ENCODE data around the gene OTUD7B. TPM values are rescaled to one million over a fixed set of nuclear protein-coding genes. Genes with fewer than 3 reads are reported as not detected.
A peak's percentile ranks its signal among the peaks of the same experiment; 100 is the strongest.
"Not testable (repeated sequence)": the region's sequence is repeated elsewhere in the genome, so short reads cannot be mapped to it uniquely, and the experiment has no call there.

The OTUD7B gene
- total and polyA plus RNA-seq, 9 of the 15 experiments (the other 6 are each of a cell fraction or from before 2014, with no cell fraction given), result 0.96 to 18.8 (median 7.4) TPM

GRCh38 chr1:149962039-149962647 lies 48.4 kb downstream of the OTUD7B start (continued):
- TF ChIP-seq CEBPG (CRISPR knock-in tag; IDR thresholded peaks at IDR 0.05), result no peak
- peak; percentile 18 to 41; a peak in 1 of 4 replicates for TF ChIP-seq CEBPG (tag; conservative IDR thresholded peaks at IDR 0.05 in 1 of 2, IDR thresholded peaks at IDR 0.05 in 1 of 2)
- no peak for TF ChIP-seq HLTF (IDR thresholded peaks at IDR 0.05)
- TF ChIP-seq JUNB (CRISPR knock-in tag; conservative IDR thresholded peaks at IDR 0.05), result no peak
- TF ChIP-seq ETV5 (CRISPR knock-in tag; IDR thresholded peaks at IDR 0.05; ENCODE audit: low read depth), result peak; percentile 38; the same call in 1 of the 2 replicates
- TF ChIP-seq TSC22D4 (tag; IDR thresholded peaks at IDR 0.05), result no peak
- TF ChIP-seq HMBOX1 (IDR thresholded peaks at IDR 0.05), result 0 out of 2 replicates have a peak, but pooled peaks have one; percentile 20
- no peak for TF ChIP-seq NCOA2 (IDR thresholded peaks at IDR 0.05; ENCODE audit: partially characterized antibody in 2 of 2)

- 96% methylated on average over 11 of the region's 14 CpGs for WGBS (ENCODE audit: insufficient coverage, low coverage, missing lambda C conversion rate)
- H3K36me3 ChIP-seq (ENCODE audit: control insufficient read depth, insufficient read depth, low read length), result peaks cover 43% of the 10 kb centered on the region
- CTCF ChIA-PET (ENCODE audit: low intra/inter-chr PET ratio); intact Hi-C loops (cut with micrococcal nuclease); H3K4me2 ChIP-seq (ENCODE audit: insufficient read depth, low read length); H3K27ac ChIP-seq (ENCODE audit: extremely low read depth, low read depth, low read length); ATAC-seq; H3K9me1 ChIP-seq (ENCODE audit: control insufficient read depth, insufficient read depth, low read length); H3K4me3 ChIP-seq; DNase-seq (ENCODE audit: extremely low read depth in 1 of 4, low spot score in 3 of 4); H2AFZ ChIP-seq (ENCODE audit: low read depth, low read length); H3K9me3 ChIP-seq (replicated peaks; ENCODE audit: control insufficient read depth, insufficient read depth, low read depth, low read length); H4K20me1 ChIP-seq (replicated peaks; ENCODE audit: control insufficient read depth, insufficient read depth, low read length); H3K4me1 ChIP-seq (replicated peaks in 1 of 2; ENCODE audit: control insufficient read depth in 2 of 2, insufficient read depth in 2 of 2, low read length in 2 of 2); H3K27me3 ChIP-seq (ENCODE audit: control insufficient read depth in 2 of 2, insufficient read depth in 2 of 2, low read length in 2 of 2); H3K79me2 ChIP-seq (ENCODE audit: control insufficient read depth, insufficient read depth, low read length); H3K9ac ChIP-seq (ENCODE audit: insufficient read depth in 1 of 2, low read depth in 2 of 2, low read length in 2 of 2); FAIRE-seq; in situ Hi-C loops (cut with MboI); BruUV-seq (replicated peaks): not testable (repeated sequence)
- POLR2A ChIA-PET, result interaction anchor here (0.7 kb wide), 1 partner anchor 10 kb away, joined by 3 read pairs; no protein-coding TSS in a partner anchor
Observed at GRCh38 chr1:149957548-149957947, 53.0 kb downstream of the OTUD7B start.

Data from K562 (cell line).